Head of caudate nucleus (tissue), 42 donors: Measurements from ENCODE around the gene INSIG1.

Experiments
- DNase-seq, 42 donors: peaks; one replicate each; pipeline versions ENCODE4 v3.0.0 to v3.0.0-alpha.2; 2020 to 2021; ENCODE audit warnings: mixed read lengths in 7 of 42
- intact Hi-C: fragments of 100-400 bp; cut with DNase I; formaldehyde crosslinking; loops from one replicate; pipeline ENCODE4 v1.15.0; 2022

Gene INSIG1

GRCh38 chr7:155297517-155298287 is at the start of gene INSIG1:
Gene INSIG1 (plus strand): TSS chr7:155297878. CDS start chr7:155298286, 408 bp downstream.
- peak; percentile 78 to 98 (median 95) for DNase-seq
- intact Hi-C loops: loop anchor here (5.0 to 10.0 kb wide), 2 partner anchors 47 to 295 kb away; partner anchors contain the start of gene PAXIP1

GRCh38 chr7:155248366-155248756 is 49.3 kb upstream of the INSIG1 start:
- no peak for DNase-seq
- intact Hi-C loops: no loop called here

- intact Hi-C loops: no loop called here
- DNase-seq: no peak
Observed at GRCh38 chr7:155251831-155252230, 45.8 kb upstream of the INSIG1 start.

- intact Hi-C loops: no loop called here
Observed at GRCh38 chr7:155252444-155252887, 45.2 kb upstream of the INSIG1 start.

GRCh38 chr7:155252892-155253501 is 44.7 kb upstream of the INSIG1 start:
- DNase-seq: no peak

More at GRCh38 chr7:155252444-155252887, 45.2 kb upstream of the INSIG1 start:
- no peak for DNase-seq

GRCh38 chr7:155254018-155254417 is 43.7 kb upstream of the INSIG1 start:
- no peak for DNase-seq
- intact Hi-C loops: no loop called here

More at GRCh38 chr7:155252892-155253501, 44.7 kb upstream of the INSIG1 start:
- intact Hi-C loops: no loop called here

- no peak for DNase-seq
- intact Hi-C loops: no loop called here
Observed at GRCh38 chr7:155255071-155255470, 42.6 kb upstream of the INSIG1 start.

- no peak for DNase-seq
- intact Hi-C loops: no loop called here
Observed at GRCh38 chr7:155255621-155256020, 42.1 kb upstream of the INSIG1 start.

- intact Hi-C loops: no loop called here
- DNase-seq: no peak
Observed at GRCh38 chr7:155256081-155256760, 41.5 kb upstream of the INSIG1 start.

- no peak for DNase-seq
- intact Hi-C loops: no loop called here
Observed at GRCh38 chr7:155256761-155257481, 40.8 kb upstream of the INSIG1 start.

- intact Hi-C loops: no loop called here
- no peak for DNase-seq
Observed at GRCh38 chr7:155257482-155258225, 40.0 kb upstream of the INSIG1 start.

- intact Hi-C loops: no loop called here
- no peak for DNase-seq
Observed at GRCh38 chr7:155258226-155258560, 39.5 kb upstream of the INSIG1 start.

GRCh38 chr7:155259866-155260497 is 37.7 kb upstream of the INSIG1 start:
- intact Hi-C loops: no loop called here
- DNase-seq: no peak

GRCh38 chr7:155260498-155260872 is 37.2 kb upstream of the INSIG1 start:
- intact Hi-C loops: no loop called here
- DNase-seq: no peak

GRCh38 chr7:155261031-155261985 is 36.4 kb upstream of the INSIG1 start:
- intact Hi-C loops: no loop called here
- no peak for DNase-seq

GRCh38 chr7:155262031-155262430 is 35.6 kb upstream of the INSIG1 start:
- intact Hi-C loops: no loop called here
- DNase-seq: peak in 1 of 42 donors; percentile 15

- intact Hi-C loops: no loop called here
- no peak for DNase-seq
Observed at GRCh38 chr7:155263051-155263450, 34.6 kb upstream of the INSIG1 start.
